PC-9 (cell line): ENCODE measurements around the gene DLG1.

Source experiments
- CTCF ChIP-seq: fragments of 200-600 bp; sonication (generic); conservative IDR thresholded peaks from 2 replicates; pipeline ENCODE4 v1.6.1; 2017; ENCODE audit warnings: mixed run types, antibody characterized with exemption, mild to moderate bottlenecking, moderate library complexity
- EZH2 ChIP-seq: fragments of 200-600 bp; sonication (generic); IDR thresholded peaks from 2 replicates; pipeline ENCODE4 v1.8.0; 2017; ENCODE audit warnings: antibody characterized with exemption, low read depth

- TF ChIP-seq EZH2 (no peak), CTCF (no peak)
Measured at GRCh38 chr3:197298945-197299854, 788 bp upstream of the DLG1 start.
